H1 (cell line): ENCODE measurements around the gene TPD52L2. TPM values are rescaled to one million over a fixed set of nuclear protein-coding genes. Genes with fewer than 3 reads are reported as not detected.

Experiments
- BCL11A ChIP-seq, 2 experiments: IDR thresholded peaks; one replicate each; pipeline ENCODE4 v1.6.1; 2011; ENCODE audit warnings: low read depth in 2 of 2, low read length in 2 of 2, mild to moderate bottlenecking in 2 of 2
- CHD2 ChIP-seq: IDR thresholded peaks from 2 replicates; pipeline ENCODE4 v1.6.1; 2012; ENCODE audit warnings: low read length, improper control_type of control experiment
- CREB1 ChIP-seq: IDR thresholded peaks from 2 replicates; pipeline ENCODE4 v1.6.1; 2012; ENCODE audit warnings: inconsistent platforms
- EGR1 ChIP-seq: IDR thresholded peaks from 2 replicates; pipeline ENCODE4 v1.6.1; 2011; ENCODE audit warnings: low read depth, low read length, borderline replicate concordance
- EP300 ChIP-seq, 2 experiments: IDR thresholded peaks; 1 replicate in 1 of 2; 2 replicates in 1 of 2; pipeline ENCODE4 v1.6.1; 2011 to 2012; ENCODE audit warnings: low read depth in 2 of 2, low read length in 2 of 2, mild to moderate bottlenecking in 2 of 2, borderline replicate concordance in 1 of 2, inconsistent platforms in 1 of 2, moderate library complexity in 1 of 2
- EZH2 ChIP-seq: fragments of 200-600 bp; sonication (generic); IDR thresholded peaks from 2 replicates; pipeline ENCODE4 v1.7.1; 2012; ENCODE audit warnings: low read depth, mild to moderate bottlenecking, moderate library complexity, low read length, inconsistent platforms; ENCODE audit not compliant: severe bottlenecking
- GTF2F1 ChIP-seq: IDR thresholded peaks from 2 replicates; pipeline ENCODE4 v1.6.1; 2012; ENCODE audit warnings: low read depth, low read length, improper control_type of control experiment, borderline replicate concordance
- HDAC2 ChIP-seq, 2 experiments: fragments of 300-600 bp in 1 of 2; sonication (generic) in 1 of 2; IDR thresholded peaks; 2 replicates each; pipeline ENCODE4 v1.6.1; 2011 to 2012; ENCODE audit warnings: low read depth in 2 of 2, low read length in 2 of 2, mild to moderate bottlenecking in 2 of 2, moderate library complexity in 2 of 2, borderline replicate concordance in 1 of 2, inconsistent platforms in 1 of 2
- JUN ChIP-seq: IDR thresholded peaks from 2 replicates; pipeline ENCODE4 v1.6.1; 2011; ENCODE audit warnings: low read depth, mild to moderate bottlenecking, improper control_type of control experiment, low read length
- MAFK ChIP-seq: IDR thresholded peaks from 2 replicates; pipeline ENCODE4 v1.6.1; 2012; ENCODE audit warnings: low read depth, mild to moderate bottlenecking, improper control_type of control experiment, low read length
- PHF8 ChIP-seq: fragments of 200-600 bp; sonication (generic); conservative IDR thresholded peaks from 2 replicates; pipeline ENCODE4 v1.7.1; 2012; ENCODE audit warnings: low read depth, mild to moderate bottlenecking, inconsistent platforms, low read length, moderate library complexity
- POLR2A ChIP-seq, 2 experiments: IDR thresholded peaks; 1 replicate in 1 of 2; 2 replicates in 1 of 2; pipeline ENCODE4 v1.6.1; 2011; ENCODE audit warnings: low read depth in 2 of 2, low read length in 2 of 2, mild to moderate bottlenecking in 2 of 2; ENCODE audit errors: control extremely low read depth in 1 of 2
- POLR2AphosphoS5 ChIP-seq: IDR thresholded peaks from 2 replicates; pipeline ENCODE4 v1.6.1; 2011; ENCODE audit warnings: low read depth, low read length
- RNF2 ChIP-seq: fragments of 200-900, 300-1000 bp; sonication (generic); IDR thresholded peaks from 2 replicates; pipeline ENCODE4 v1.7.1; 2016; ENCODE audit warnings: borderline replicate concordance, low read depth, mild to moderate bottlenecking, antibody characterized with exemption, low read length; ENCODE audit not compliant: poor library complexity, severe bottlenecking; ENCODE audit errors: missing control alignments
- SIN3A ChIP-seq, 2 experiments: IDR thresholded peaks in 1 of 2; conservative IDR thresholded peaks in 1 of 2; 2 replicates each; pipeline ENCODE4 v1.6.1; 2011 to 2012; ENCODE audit warnings: low read length in 2 of 2, improper control_type of control experiment in 1 of 2, low read depth in 1 of 2, mild to moderate bottlenecking in 1 of 2
- SP2 ChIP-seq: IDR thresholded peaks from 2 replicates; pipeline ENCODE4 v1.6.1; 2012; ENCODE audit warnings: mild to moderate bottlenecking, low read length, inconsistent platforms
- TAF1 ChIP-seq: IDR thresholded peaks from 2 replicates; pipeline ENCODE4 v1.6.1; 2011; ENCODE audit warnings: mild to moderate bottlenecking, low read depth, low read length
- polyA plus RNA-seq, 7 experiments: library from polyadenylated mRNA; depleted of rRNA in 3 of 7; stranded (reverse) in 5 of 7; unstranded in 2 of 7; fragments of >200 nt in 5 of 7; fragments of 200-250 nt in 2 of 7; gene quantifications; 1 replicate in 5 of 7; 2 replicates in 1 of 7; 4 replicates in 1 of 7; pipeline versions ENCODE4 v1.2.1 to v1.2.3, GENCODE V29; 2011 to 2013; ENCODE audit warnings: missing spikeins in 2 of 7, mixed read lengths in 2 of 7
- total RNA-seq: library from RNA; stranded (reverse); fragmentation: NEBNext Ultra II Directional; extraction: Animal tissue kit (Norgen Biotek cat#: 25700); gene quantifications from 2 replicates; pipeline ENCODE4 v1.2.1, GENCODE V29; 2021
- TF ChIP-seq, protein P1 (sequence below): IDR thresholded peaks from 2 replicates; pipeline ENCODE4 v1.6.1; 2012; ENCODE audit warnings: inconsistent platforms

TPD52L2 gene
- total and polyA plus RNA-seq, 2 of the 8 experiments (the other 6 are each of a cell fraction or from before 2014, with no cell fraction given) = 77.1 to 80.2 TPM

- TF ChIP-seq POLR2A (IDR thresholded peaks at IDR 0.05; ENCODE audit: control extremely low read depth in 1 of 2, low read depth in 2 of 2, low read length in 2 of 2) (peak in 1 of 2 experiments; percentile 45; a peak in 1 of 3 replicates), POLR2AphosphoS5 (no peak; the same call in 1 of the 2 replicates), GTF2F1 (no peak), TAF1 (no peak), BCL11A (IDR thresholded peaks at IDR 0.05; ENCODE audit: low read depth in 2 of 2, low read length in 2 of 2) (no peak), CREB1 (no peak), CHD2 (no peak), JUN (no peak), EZH2 (no peak), PHF8 (0 out of 2 replicates have a peak, but pooled peaks have one; percentile 39), EP300 (IDR thresholded peaks at IDR 0.05; ENCODE audit: borderline replicate concordance in 1 of 2, low read depth in 2 of 2, low read length in 2 of 2) (no peak; a peak in 1 of 3 replicates), SIN3A (conservative IDR thresholded peaks at IDR 0.05 in 1 of 2, IDR thresholded peaks at IDR 0.05 in 1 of 2; ENCODE audit: low read depth in 1 of 2, low read length in 2 of 2) (peak; percentile 35 to 82; a peak in 2 of 4 replicates), SP2 (no peak), MAFK (no peak), EGR1 (peak; percentile 91; the same call in 1 of the 2 replicates), RNF2 (no peak), HDAC2 (IDR thresholded peaks at IDR 0.05; ENCODE audit: borderline replicate concordance in 1 of 2, low read depth in 2 of 2, low read length in 2 of 2) (peak; percentile 75 to 99; a peak in 2 of 4 replicates)
- TF ChIP-seq, protein P1, sequence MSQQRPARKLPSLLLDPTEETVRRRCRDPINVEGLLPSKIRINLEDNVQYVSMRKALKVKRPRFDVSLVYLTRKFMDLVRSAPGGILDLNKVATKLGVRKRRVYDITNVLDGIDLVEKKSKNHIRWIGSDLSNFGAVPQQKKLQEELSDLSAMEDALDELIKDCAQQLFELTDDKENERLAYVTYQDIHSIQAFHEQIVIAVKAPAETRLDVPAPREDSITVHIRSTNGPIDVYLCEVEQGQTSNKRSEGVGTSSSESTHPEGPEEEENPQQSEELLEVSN = peak; percentile 42; the same call in 1 of the 2 replicates
Measured at GRCh38 chr20:63894358-63895201, 29.5 kb downstream of the TPD52L2 start, which contains the start of gene DNAJC5 (continued).
